HG03097 (cell line): Measurements from ENCODE around the gene ITPR2.

Experiments used
- ATAC-seq: cut with Tn5 transposase; IDR thresholded peaks from one replicate; pipeline ENCODE4 v1.9.1; 2021; ENCODE audit not compliant: unreplicated experiment, low FRiP score

The ITPR2 gene

GRCh38 chr12:26711569-26711968, 121.4 kb downstream of the ITPR2 start:
- no peak for ATAC-seq

- ATAC-seq = no peak
Measured at GRCh38 chr12:26711072-26711471, 121.9 kb downstream of the ITPR2 start.

- no peak for ATAC-seq
Measured at GRCh38 chr12:26705851-26706250, 127.1 kb downstream of the ITPR2 start.

GRCh38 chr12:26704684-26705460, 128.1 kb downstream of the ITPR2 start:
- no peak for ATAC-seq

GRCh38 chr12:26704214-26704613, 128.8 kb downstream of the ITPR2 start:
- no peak for ATAC-seq

DNA sequence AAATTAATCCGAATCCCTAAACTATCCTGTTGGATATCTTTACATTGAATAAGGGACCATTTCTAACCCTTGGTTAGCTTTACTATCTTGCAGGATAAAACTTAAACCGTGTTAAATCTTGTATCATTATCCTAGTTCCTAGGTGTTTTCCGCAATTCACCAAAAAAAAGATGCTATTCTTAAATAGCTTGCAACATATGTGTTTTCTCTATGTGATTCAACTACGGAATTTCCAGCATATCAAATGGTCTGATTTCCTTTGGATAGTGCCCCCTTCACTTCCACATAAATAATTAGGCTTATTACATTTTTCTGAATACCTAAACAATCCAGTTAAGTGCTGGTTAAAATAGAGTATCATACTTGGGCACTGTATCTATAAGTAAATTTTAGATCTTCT, 130.3 kb downstream of the ITPR2 start:
- no peak for ATAC-seq

- no peak for ATAC-seq
Measured at GRCh38 chr12:26701604-26702215, 131.3 kb downstream of the ITPR2 start.

- no peak for ATAC-seq
Measured at GRCh38 chr12:26700430-26700829, 132.6 kb downstream of the ITPR2 start.

DNA sequence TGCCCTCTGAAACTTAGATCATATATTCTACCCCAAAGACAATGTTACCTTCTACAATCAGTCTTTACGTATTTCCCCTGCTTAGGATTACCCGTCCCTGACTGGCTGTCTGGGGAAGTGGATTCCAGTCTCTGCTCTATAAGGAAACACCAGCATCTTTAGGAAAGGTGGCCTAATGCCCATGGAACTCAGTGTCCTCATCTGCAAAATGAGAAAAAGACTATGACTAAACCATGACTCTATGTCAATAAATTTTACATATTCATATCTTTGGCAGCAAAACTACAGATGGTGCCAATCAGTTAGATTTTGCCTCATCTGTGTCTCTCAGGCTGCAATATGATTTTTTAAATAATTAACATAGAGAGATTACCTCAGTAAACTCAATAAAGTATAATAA, 133.8 kb downstream of the ITPR2 start:
- no peak for ATAC-seq

DNA sequence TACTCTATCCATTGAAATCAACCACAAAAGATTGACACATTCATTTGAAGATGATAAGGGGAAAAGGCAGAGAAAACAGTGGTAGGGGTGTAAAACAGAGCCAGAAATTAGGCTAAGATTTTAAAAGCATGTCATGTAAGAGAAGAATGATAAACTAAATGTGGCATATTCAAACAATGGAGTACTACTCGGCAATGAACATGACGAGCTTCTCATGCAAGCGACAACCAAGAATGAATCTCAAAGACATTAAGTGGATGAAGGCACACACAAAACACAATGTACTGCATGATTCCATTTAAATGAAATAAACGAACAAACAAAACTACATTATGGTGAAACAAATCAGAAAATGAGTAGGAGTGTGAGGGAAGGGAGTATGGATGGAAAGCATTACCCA, 134.8 kb downstream of the ITPR2 start:
- ATAC-seq = no peak

GRCh38 chr12:26697217-26697616, 135.8 kb downstream of the ITPR2 start:
- ATAC-seq = no peak

- no peak for ATAC-seq
Measured at GRCh38 chr12:26696613-26697092, 136.3 kb downstream of the ITPR2 start.

GRCh38 chr12:26696048-26696612, 136.9 kb downstream of the ITPR2 start:
- no peak for ATAC-seq

GRCh38 chr12:26694402-26694801, 138.6 kb downstream of the ITPR2 start:
- ATAC-seq = no peak

DNA sequence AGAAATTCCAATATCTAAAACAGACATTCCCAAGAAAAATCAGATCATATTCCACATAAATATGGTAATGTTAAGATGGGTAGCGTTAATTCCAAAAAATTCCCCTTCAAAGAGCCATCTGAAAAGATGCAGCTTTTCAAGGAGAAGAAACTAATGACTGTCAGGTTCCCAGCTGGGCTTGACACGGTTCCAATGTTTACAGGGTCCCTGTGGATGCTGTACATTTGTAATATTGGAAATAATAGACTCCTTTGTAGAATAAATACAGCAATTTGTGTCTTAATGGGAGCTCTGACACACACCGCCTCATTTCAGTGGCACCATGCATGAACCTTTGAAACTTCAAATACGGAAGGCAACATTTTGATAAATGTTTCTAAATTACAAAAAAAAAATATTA, 140.6 kb downstream of the ITPR2 start:
- ATAC-seq = no peak

DNA sequence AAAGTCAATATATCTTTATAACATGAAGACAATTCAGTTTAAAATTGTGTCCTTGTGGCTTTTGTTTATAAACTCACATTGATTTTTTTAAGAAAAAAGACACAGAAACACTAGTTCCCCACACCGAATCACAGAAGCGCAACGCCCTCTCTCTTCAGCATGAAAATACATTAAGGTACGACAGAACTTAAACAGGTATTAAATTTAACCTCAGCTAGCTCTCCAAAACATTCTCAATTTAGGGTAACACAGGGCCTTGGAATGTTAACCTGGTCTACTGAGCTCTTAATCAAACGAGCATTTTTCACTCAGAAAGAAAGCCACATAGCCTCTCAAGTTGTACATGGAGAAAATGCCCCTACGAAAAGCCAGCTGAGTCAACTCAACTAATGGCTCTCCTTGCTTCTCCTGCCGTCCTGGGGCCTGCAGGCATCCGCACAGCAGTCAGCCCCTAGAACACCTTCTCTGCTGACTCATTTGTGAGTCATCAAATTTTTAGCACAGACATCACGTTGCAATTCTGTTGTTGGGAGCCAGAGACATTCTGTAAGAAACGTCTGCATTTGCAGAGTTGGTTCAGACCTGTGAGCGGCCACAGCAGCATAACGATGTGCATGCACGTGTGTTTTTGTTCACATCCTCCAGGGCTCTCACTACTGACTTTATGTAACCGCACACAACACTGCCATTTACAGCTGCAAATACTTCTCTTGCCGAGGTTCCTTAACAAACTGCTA, 141.6 kb downstream of the ITPR2 start:
- no peak for ATAC-seq

- no peak for ATAC-seq
Measured at GRCh38 chr12:26690601-26691000, 142.4 kb downstream of the ITPR2 start.

DNA sequence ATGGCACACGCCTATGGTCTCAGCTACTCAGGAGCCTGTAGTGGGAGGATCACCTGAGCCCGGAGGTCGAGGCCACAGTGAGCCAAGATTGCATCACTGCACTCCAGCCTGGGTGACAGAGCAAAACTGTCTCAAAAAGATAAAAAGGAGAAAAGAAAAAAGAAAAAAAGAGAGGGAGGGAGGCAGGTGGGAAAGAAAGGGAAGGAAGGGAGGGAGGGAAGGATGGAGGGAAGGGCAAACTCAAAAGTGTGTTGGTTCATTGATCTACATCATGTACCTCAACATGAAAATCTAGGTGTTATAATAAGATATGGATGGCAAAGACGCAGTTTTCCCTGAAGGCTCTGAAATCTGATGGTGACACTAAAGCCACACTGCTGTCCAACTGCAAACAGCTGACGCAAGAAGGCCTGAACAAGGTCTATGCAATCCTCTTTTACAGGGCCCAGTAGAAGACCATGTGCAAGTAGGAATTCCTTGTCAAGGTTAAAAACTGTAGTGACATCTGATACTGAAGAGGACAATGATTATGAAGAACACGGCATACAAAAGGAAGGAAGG, 143.6 kb downstream of the ITPR2 start:
- no peak for ATAC-seq

DNA sequence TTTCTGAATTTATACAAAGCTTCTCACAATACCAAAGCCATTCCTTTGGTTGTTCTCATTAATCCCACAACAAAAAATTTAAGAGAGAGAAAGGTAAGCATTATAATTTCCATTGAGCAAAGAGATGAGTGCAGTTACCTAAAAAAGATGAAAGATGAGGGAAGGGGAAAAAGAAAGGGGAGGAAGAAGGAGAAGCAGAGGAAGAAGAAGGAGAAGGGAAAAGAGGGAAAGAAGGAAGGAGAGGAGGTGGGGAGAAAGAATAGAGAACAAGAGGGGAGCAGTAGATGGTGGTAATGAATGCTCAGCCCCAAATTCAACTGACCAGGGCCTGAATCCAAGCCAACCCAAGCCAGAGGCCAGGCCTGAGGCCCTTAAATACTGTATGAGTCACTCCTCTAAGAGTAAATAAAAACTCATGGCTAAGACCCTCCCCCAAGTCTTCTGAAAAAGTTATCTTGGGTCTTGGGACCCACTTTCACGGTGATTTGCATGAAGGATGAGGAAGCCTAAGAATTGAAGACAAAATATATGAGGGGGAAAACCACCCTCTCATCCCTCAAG, 144.6 kb downstream of the ITPR2 start:
- no peak for ATAC-seq

DNA sequence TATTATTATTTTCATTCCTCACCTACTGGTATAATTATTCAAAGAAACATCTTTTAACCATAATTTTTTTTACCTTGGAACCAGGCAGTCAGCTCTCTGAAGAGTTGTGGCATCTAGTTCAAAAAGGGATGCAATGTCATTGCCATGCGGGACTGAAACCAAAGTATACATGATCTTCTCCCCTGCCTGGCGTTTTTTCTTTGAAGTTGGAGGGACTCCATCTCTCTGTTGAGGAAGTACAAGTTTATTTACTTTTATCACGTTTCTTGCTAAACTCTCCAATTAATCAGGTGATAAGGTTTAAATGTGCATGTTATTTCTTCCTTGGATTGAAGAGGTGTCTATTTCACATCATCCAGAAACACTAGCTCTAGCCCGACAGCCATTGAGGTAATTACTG, 146.6 kb downstream of the ITPR2 start:
- no peak for ATAC-seq

GRCh38 chr12:26684101-26684500, 148.9 kb downstream of the ITPR2 start:
- no peak for ATAC-seq
